Measurements from ENCODE around the gene TIGD3.

- no peak for TF ChIP-seq CTCF (optimal IDR thresholded peaks at IDR 0.05 in 1 of 3, IDR thresholded peaks at IDR 0.05 in 1 of 3, conservative IDR thresholded peaks at IDR 0.05 in 1 of 3; ENCODE audit: extremely low read depth in 1 of 3, insufficient read depth in 2 of 3, low read length in 3 of 3)
- TF ChIP-seq EZH2 (IDR thresholded peaks at IDR 0.05; ENCODE audit: low read length), result no peak
These were observed 20.5 kb downstream of the TIGD3 start for GRCh38 chr11:65375012-65375411.
